C4-2B (cell line): ENCODE measurements around the gene POLR2A.
"Not testable (repeated sequence)": the region's sequence is repeated elsewhere in the genome, so short reads cannot be mapped to it uniquely, and the experiment has no call there.

Experiments
- H3K27ac ChIP-seq: fragments of 450-650 bp; 2 replicates; pipeline ENCODE4 v1.5.1; 2017
- CTCF ChIP-seq: fragments of 450-650 bp; conservative IDR thresholded peaks from 2 replicates; pipeline ENCODE4 v1.5.1; 2017; ENCODE audit warnings: mild to moderate bottlenecking
- ZFX ChIP-seq: fragments of 450-650 bp; IDR thresholded peaks from 2 replicates; pipeline ENCODE4 v1.6.1; 2017

The POLR2A gene

GRCh38 chr17:7477392-7478275, 6.5 kb upstream of the POLR2A start:
- no peak for TF ChIP-seq ZFX
- TF ChIP-seq CTCF, result no peak
- no peak overlapping the region for H3K27ac ChIP-seq

GRCh38 chr17:7478276-7479212, 5.6 kb upstream of the POLR2A start:
- TF ChIP-seq ZFX (no peak), CTCF (no peak)
- peak overlapping the region; percentile 80 for H3K27ac ChIP-seq

- H3K27ac ChIP-seq, result peak within 1 kb of the TSS; percentile 80
- no peak for TF ChIP-seq CTCF
- peak; percentile 27; the same call in 1 of the 2 replicates for TF ChIP-seq ZFX
These were observed 4.7 kb upstream of the POLR2A start, which contains the start of gene ZBTB4 for GRCh38 chr17:7479213-7480088. Gene ZBTB4, minus strand, starts transcription at chr17:7479631. Its CDS starts 12,830 bp downstream, at chr17:7466801.

GRCh38 chr17:7480089-7480384, 4.1 kb upstream of the POLR2A start:
- peak overlapping the region; percentile 80 for H3K27ac ChIP-seq
- TF ChIP-seq ZFX, result no peak
- TF ChIP-seq CTCF, result no peak

- peak within 1 kb of the TSS; percentile 80 for H3K27ac ChIP-seq
These were observed 2.9 kb upstream of the POLR2A start, which contains the start of gene SLC35G6 for GRCh38 chr17:7481275-7481674. Gene SLC35G6, plus strand, starts transcription at chr17:7481446. Its CDS starts 71 bp downstream, at chr17:7481517.

- H3K27ac ChIP-seq, result not testable (repeated sequence)
These were observed 2.1 kb upstream of the POLR2A start for GRCh38 chr17:7481842-7482741.

- peak overlapping the region; percentile 93; the same call in 1 of the 2 replicates for H3K27ac ChIP-seq
These were observed 1.5 kb upstream of the POLR2A start for GRCh38 chr17:7482742-7483088.
